ENCODE data around the gene EDN2.
A peak's percentile ranks its signal among the peaks of the same experiment; 100 is the strongest.

Gene EDN2

GRCh38 chr1:41464885-41465284, 19.6 kb downstream of the EDN2 start:
- no peak for DNase-seq (ENCODE audit: low spot score)

GRCh38 chr1:41463516-41463915, 21.0 kb downstream of the EDN2 start:
- no peak for DNase-seq (ENCODE audit: low spot score)

- DNase-seq (ENCODE audit: low spot score) = no peak
Measured at GRCh38 chr1:41462680-41463004, 21.8 kb downstream of the EDN2 start.

- DNase-seq (ENCODE audit: low spot score) = no peak
Measured at GRCh38 chr1:41461790-41462679, 22.4 kb downstream of the EDN2 start.

- peak; percentile 56 for DNase-seq (ENCODE audit: low spot score)
Measured at GRCh38 chr1:41456847-41457540, 27.5 kb downstream of the EDN2 start.

- peak; percentile 84 for DNase-seq (ENCODE audit: low spot score)
Measured at GRCh38 chr1:41455479-41456332, 28.8 kb downstream of the EDN2 start.

GRCh38 chr1:41454406-41454805, 30.1 kb downstream of the EDN2 start:
- DNase-seq (ENCODE audit: low spot score) = peak; percentile 47

- no peak for DNase-seq (ENCODE audit: low spot score)
Measured at GRCh38 chr1:41452704-41453290, 31.7 kb downstream of the EDN2 start.

GRCh38 chr1:41450747-41451285, 33.7 kb downstream of the EDN2 start:
- no peak for DNase-seq (ENCODE audit: low spot score)

GRCh38 chr1:41449326-41449921, 35.1 kb downstream of the EDN2 start:
- no peak for DNase-seq (ENCODE audit: low spot score)

GRCh38 chr1:41448821-41449220, 35.7 kb downstream of the EDN2 start:
- DNase-seq (ENCODE audit: low spot score) = peak; percentile 25

GRCh38 chr1:41447995-41448770, 36.3 kb downstream of the EDN2 start:
- DNase-seq (ENCODE audit: low spot score) = no peak

GRCh38 chr1:41446851-41447610, 37.5 kb downstream of the EDN2 start:
- no peak for DNase-seq (ENCODE audit: low spot score)

GRCh38 chr1:41444785-41445184, 39.7 kb downstream of the EDN2 start:
- DNase-seq (ENCODE audit: low spot score) = no peak

- DNase-seq (ENCODE audit: low spot score) = no peak
Measured at GRCh38 chr1:41444246-41444645, 40.2 kb downstream of the EDN2 start.

GRCh38 chr1:41442697-41443251, 41.7 kb downstream of the EDN2 start:
- no peak for DNase-seq (ENCODE audit: low spot score)

- DNase-seq (ENCODE audit: low spot score) = peak; percentile 23
Measured at GRCh38 chr1:41440321-41441085, 44.0 kb downstream of the EDN2 start.

GRCh38 chr1:41439234-41439633, 45.2 kb downstream of the EDN2 start:
- no peak for DNase-seq (ENCODE audit: low spot score)

GRCh38 chr1:41438711-41439110, 45.8 kb downstream of the EDN2 start:
- DNase-seq (ENCODE audit: low spot score) = no peak
